GM18873 (cell line): ENCODE measurements around the gene PAM.
"Not testable (repeated sequence)": the region's sequence is repeated elsewhere in the genome, so short reads cannot be mapped to it uniquely, and the experiment has no call there.

Experiments used
- ATAC-seq: cut with Tn5 transposase; IDR thresholded peaks from one replicate; pipeline ENCODE4 v1.9.1; 2021; ENCODE audit warnings: mild to moderate bottlenecking, moderate library complexity, moderate number of reproducible peaks; ENCODE audit not compliant: unreplicated experiment, low FRiP score

PAM gene

GRCh38 chr5:102888483-102888882 is 133.4 kb downstream of the PAM start:
- no peak for ATAC-seq

DNA sequence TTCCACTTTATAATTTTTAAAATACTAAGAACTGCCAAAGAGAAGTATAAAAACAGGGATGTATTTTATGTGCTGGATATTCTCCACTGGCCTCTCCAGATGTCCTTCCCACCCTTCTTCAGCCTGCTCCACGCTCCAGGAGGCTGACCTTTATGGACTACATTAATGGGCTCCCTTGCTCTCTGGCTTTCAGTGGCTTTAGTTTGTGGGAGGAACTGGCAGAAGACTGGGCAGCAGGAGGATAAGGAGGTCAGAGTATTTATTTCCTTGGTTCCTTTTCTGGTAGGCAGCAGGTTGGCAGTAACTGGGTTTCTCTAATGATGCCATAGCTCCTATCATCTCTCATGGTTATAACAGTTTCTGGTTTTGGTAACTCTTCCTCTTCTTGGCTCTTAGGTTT is 133.9 kb downstream of the PAM start:
- no peak for ATAC-seq

GRCh38 chr5:102890133-102890532 is 135.0 kb downstream of the PAM start:
- no peak for ATAC-seq

DNA sequence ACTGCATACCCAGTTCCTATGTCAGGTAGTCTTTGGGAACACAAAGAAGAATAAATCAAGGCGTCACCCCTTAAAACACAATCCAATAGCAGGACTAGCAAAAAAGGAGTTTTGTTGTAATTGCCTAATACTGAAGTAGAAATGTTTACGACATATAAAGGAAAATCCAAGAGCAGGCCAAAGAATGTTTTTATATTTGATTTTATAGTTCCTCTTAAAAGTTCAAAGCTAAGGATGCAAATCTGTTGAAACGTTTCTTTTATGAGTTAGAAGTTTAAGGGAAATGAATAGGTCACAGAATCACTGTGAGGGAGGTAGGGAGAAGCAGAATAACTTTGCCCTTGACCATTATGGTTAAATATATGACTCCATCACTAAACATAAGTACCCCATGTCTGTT is 136.1 kb downstream of the PAM start:
- no peak for ATAC-seq

DNA sequence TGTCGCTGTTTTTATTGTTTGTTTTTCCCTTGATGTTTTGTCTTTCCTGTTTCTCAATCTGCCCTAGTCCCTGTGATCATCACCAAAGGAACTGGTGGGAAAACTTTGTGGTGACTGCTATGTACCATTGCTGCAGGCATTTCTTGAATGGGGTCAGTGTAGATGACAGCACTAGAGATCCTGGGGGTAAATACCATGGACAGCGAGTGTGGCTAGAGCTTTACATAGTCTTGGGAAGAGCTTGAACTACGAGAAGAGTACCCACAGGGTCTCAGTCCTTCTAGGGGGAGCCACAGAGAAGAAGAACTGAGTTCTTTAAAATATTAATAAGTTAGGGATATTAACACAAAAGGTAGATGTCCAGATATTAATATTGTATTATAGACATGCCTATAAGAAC is 138.8 kb downstream of the PAM start:
- ATAC-seq = no peak

GRCh38 chr5:102895234-102895633 is 140.1 kb downstream of the PAM start:
- ATAC-seq = no peak

- ATAC-seq = no peak
Measured at GRCh38 chr5:102895976-102896375, 140.9 kb downstream of the PAM start.

GRCh38 chr5:102901424-102902134 is 146.5 kb downstream of the PAM start:
- no peak for ATAC-seq

GRCh38 chr5:102902135-102902448 is 147.0 kb downstream of the PAM start:
- no peak for ATAC-seq

- ATAC-seq = no peak
Measured at GRCh38 chr5:102902647-102903046, 147.5 kb downstream of the PAM start.

DNA sequence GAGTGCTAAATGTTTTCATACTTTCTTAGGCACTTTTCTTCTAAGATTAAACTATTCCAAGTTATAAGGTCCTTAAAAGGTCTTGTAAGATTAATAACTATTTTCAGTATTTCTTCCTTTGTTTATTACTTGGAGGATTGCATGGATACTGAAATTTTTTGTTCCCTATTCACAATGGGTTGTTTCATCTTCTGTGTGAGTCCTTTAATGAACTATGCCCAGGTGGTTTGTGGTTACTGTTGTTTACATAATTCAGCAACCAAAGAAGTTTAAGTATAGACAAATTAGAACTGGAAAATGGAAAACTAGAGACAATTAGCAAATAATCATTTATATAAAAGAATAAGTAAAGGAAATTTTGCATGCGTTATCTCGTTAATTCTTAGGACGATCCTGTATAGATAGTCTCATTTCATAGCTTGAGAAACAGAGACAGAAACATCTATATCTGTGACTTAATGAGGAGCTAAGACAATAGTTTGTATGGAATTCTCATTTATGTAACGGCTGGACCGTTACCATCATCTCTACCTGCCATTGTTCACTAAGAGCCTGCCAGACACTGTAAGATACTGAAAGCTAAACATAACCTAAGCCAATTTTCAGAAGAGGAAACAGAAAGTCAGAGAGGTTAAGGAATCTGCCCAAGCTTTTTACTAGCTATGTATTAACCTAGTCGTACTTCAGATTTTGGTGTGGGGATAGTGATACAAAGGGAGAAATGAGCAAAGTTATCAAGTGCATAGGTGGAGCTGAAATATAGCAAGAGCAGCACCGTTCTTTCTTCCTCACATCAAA is 148.2 kb downstream of the PAM start:
- no peak for ATAC-seq

DNA sequence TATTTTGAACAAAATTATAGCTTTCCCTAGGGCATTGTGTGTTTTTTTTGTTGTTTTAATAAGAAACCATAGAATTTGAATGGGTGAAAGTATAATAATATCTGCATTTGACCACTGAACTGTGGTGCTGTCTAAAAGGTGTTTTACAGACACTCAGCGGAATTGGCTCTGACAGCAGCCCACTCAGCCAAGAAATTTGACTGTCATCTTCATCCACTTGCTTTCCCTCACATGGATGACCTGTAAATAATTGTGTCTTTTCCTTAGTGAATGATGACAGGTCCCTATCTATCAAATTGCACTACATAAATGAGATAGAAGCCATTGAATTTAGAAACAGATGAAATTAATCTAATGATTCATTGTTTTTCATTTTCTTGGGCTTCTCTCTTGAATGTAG is 150.0 kb downstream of the PAM start:
- no peak for ATAC-seq

DNA sequence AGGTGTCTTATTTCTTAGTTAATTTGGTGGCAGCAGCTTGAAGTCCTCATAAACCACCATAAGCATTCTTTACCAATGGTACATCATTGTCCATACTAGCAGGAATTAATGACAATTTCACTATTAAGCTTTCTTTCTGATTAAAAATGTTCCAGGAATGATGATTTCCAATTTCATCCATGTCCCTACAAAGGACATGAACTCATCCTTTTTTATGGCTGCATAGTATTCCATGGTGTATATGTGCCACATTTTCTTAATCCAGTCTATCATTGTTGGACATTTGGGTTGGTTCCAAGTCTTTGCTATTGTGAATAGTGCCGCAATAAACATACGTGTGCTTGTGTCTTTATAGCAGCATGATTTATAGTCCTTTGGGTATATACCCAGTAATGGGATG is 152.0 kb downstream of the PAM start:
- not testable (repeated sequence) for ATAC-seq

DNA sequence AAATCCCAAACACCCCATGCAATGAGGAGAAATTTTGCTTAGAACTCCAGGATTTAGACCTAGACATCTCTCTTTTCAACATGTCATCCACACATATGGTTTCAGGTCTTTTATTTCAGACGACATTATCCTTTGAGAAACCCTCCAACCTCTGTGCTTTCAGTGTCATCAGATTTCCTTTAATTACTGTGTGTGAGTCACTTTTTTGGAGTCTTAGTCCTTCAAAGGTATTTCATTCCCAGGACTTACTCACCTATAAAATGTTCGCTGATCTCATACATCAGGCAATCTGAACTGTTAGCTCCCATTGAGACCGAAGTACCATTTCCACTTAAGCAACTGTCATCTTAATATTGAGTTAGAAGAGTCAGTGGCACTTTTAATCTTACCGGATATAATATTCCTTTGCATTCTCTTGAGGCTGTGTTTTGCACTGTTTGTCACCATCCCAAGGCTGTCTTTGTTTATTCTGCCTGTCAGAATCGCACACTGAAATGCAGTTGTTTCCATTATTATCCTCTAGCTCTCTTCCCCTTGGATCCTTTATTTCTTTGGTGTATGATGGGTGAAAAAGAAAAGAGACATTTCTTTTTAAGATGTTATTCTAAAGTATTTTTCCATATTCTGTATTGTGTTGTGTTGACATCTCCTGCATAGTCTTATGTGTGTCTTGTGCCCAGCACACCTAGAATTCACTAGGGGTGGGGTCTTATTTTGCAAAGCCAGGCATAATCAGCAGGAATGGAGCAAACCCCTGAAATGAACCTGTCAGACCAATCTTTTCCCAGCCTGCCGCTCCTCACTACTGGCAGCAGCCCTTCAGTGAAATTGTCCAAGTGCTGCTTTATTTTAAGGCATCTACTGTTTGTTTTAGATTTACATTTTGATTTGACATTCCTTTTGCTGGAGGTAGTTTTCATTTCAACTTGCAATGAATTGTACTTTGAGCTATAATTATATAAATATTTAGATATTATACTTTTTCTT is 155.4 kb downstream of the PAM start:
- ATAC-seq = no peak

GRCh38 chr5:102911973-102912372 is 156.9 kb downstream of the PAM start:
- no peak for ATAC-seq

DNA sequence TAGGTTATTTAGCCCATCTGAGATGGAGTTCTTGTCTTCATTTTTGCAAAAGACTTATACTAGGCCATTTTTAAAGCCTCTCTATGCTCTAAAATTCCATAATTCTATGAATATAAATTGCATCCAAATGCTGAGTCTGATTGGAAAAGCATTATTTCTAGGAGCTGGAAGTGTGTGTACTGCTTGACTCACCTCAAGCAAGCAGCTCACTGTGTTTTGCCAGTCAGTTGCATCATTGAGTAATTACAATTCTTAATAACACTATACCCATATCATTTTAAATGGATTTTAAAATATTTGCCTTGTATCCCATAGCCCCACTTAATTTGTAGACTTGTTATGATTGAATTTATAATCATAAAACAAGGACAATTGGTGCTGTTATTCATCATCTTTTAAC is 161.0 kb downstream of the PAM start:
- ATAC-seq = no peak

DNA sequence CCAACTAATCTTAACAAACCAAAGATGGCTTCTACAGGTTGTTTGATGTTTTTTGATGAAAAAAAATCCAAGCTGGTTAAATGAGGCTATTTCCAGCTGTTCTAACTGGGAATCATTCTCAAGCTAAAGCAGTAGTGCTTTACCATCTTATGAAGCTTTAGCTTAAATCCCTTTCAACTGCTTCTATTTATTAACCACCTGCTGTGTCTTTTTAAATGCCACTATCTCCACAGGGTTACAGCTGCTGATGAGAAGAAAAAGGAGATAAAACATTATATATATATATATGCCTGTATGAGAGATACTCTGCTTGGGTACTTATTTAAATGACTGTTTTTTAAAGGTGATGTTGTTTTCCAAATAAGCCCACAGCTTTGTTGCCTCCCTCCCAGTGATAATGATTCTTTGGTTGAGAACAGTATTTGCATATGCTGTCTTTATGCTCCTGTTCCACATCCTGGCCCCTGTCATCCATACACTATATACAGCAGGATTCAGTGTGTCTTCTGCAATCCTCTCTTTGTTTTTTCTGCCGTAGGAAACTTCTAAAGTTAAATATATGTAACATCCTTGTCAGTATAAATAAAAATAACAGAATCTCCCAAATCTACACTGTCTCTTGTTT is 164.0 kb downstream of the PAM start:
- ATAC-seq = no peak

DNA sequence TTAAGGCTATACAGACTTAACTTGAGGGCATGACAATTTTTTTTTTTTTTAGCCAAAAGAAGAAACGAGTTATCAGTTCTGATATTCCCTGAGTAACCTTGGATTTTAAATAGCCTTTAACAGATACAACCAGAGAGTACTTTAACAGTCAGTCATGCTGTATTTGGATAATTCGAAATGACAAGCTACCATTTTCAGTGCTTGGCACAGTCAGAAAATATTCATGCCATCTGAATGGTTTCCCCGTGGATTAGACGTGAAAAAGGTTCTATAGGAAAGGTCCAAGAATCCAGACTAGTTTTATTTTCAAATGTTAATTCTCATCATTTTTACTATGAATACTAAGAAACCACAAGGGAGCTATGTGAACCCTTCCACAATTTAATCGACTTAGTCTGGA is 165.7 kb downstream of the PAM start:
- no peak for ATAC-seq

- no peak for ATAC-seq
Measured at GRCh38 chr5:102921341-102922044, 166.4 kb downstream of the PAM start.

DNA sequence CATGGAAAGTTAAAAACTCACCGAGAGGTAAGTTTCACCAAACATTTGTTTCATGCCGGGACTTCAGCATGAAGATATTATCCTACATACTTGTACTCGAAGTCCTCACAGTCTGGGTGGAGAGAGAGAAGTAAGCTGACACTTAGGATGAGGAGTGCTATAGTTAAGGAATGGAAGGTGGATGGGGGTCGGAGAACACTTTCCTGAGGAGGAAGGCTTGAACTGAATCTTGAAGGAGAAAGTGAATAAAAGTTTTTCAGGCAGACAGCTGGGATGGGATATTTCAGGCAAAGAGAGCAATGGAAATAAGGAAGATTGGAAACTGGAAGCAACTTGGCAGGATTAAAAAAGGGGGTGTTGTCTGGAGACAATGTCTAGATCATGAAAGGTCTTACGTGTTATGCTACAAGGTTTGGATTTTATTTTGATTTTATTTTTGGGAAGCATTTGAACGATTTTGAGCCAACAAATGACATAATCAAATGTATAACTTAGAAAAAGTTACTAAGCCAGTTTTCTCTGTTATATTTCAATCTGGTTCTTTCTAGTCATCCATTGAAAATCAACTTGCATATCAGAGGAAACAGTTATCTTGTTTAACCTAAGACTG is 167.1 kb downstream of the PAM start:
- no peak for ATAC-seq
